Peyer's patch (tissue), 4 donors: Measurements from ENCODE around the gene ADAMTS16. TPM values are rescaled to one million over a fixed set of nuclear protein-coding genes. Genes with fewer than 3 reads are reported as not detected.

Experiments
- DNase-seq, 3 donors: peaks; one replicate each; pipeline ENCODE4 v3.0.0-alpha.2; 2017 to 2019
- H3K27ac ChIP-seq, 4 donors: fragments of 200-600 bp; sonication (generic); one replicate each; pipeline ENCODE4 v1.5.1; 2016 to 2019
- H3K27me3 ChIP-seq, 2 donors: fragments of 200-600 bp; sonication (generic); one replicate each; pipeline ENCODE4 v1.5.1; 2019
- H3K36me3 ChIP-seq, 3 donors: fragments of 200-600 bp; sonication (generic); one replicate each; pipeline ENCODE4 v1.5.1; 2016 to 2019
- H3K4me1 ChIP-seq, 4 donors: fragments of 200-600 bp; sonication (generic); one replicate each; pipeline ENCODE4 v1.5.1; 2016 to 2019
- H3K4me3 ChIP-seq, 4 donors: fragments of 200-600 bp; sonication (generic); 1 replicate in 3 of 4; 2 replicates in 1 of 4; pipeline ENCODE4 v1.5.1; 2016 to 2019; ENCODE audit warnings: mild to moderate bottlenecking in 1 of 4
- H3K9me3 ChIP-seq, 4 donors: fragments of 200-600 bp; sonication (generic); one replicate each; pipeline ENCODE4 v1.5.1; 2016 to 2019; ENCODE audit warnings: mild to moderate bottlenecking in 1 of 4
- CTCF ChIP-seq, 6 experiments: fragments of 450-650 bp in 4 of 6; fragments of 200-600 bp in 2 of 6; sonication (generic) in 1 of 6; IDR thresholded peaks; one replicate each; pipeline ENCODE4 v1.5.1; 2017 to 2019; ENCODE audit warnings: antibody characterized with exemption in 6 of 6, mild to moderate bottlenecking in 3 of 6, moderate library complexity in 1 of 6
- POLR2A ChIP-seq, 2 donors: fragments of 450-650 bp; IDR thresholded peaks; one replicate each; pipeline ENCODE4 v1.5.1; 2017; ENCODE audit warnings: antibody characterized with exemption in 2 of 2, mild to moderate bottlenecking in 2 of 2, moderate library complexity in 2 of 2
- total RNA-seq, 4 donors: library from RNA; depleted of rRNA; stranded (reverse); fragments of >200 nt; gene quantifications; one replicate each; pipeline ENCODE4 v1.1.0, GENCODE V29; 2016

The ADAMTS16 gene
- total RNA-seq, 4 donors from 2014 or later: 1.7 TPM; not detected in 3

- Histone ChIP-seq H3K9me3 (no peaks in the 10 kb centered on the region), H3K4me3 (no peak overlapping the region), H3K4me1 (no peaks in the 10 kb centered on the region), H3K27ac (no peak overlapping the region), H3K27me3 (no peaks in the 10 kb centered on the region), H3K36me3 (no peaks in the 10 kb centered on the region)
- DNase-seq: no peak
- TF ChIP-seq CTCF (IDR thresholded peaks at IDR 0.05) (no peak), POLR2A (IDR thresholded peaks at IDR 0.05) (no peak)
Measured at GRCh38 chr5:5155617-5156016, 15.5 kb downstream of the ADAMTS16 start.

- TF ChIP-seq POLR2A (IDR thresholded peaks at IDR 0.05): no peak
- no peak for TF ChIP-seq CTCF (IDR thresholded peaks at IDR 0.05)
- Histone ChIP-seq H3K27ac (no peak overlapping the region), H3K4me1 (no peaks in the 10 kb centered on the region), H3K36me3 (no peaks in the 10 kb centered on the region), H3K9me3 (no peaks in the 10 kb centered on the region), H3K4me3 (no peak overlapping the region), H3K27me3 (no peaks in the 10 kb centered on the region)
- no peak for DNase-seq
Measured at GRCh38 chr5:5156471-5157082, 16.4 kb downstream of the ADAMTS16 start.

- Histone ChIP-seq H3K4me1 (no peaks in the 10 kb centered on the region), H3K36me3 (no peaks in the 10 kb centered on the region), H3K9me3 (no peaks in the 10 kb centered on the region), H3K27ac (no peak overlapping the region), H3K4me3 (no peak overlapping the region), H3K27me3 (no peaks in the 10 kb centered on the region)
- TF ChIP-seq CTCF (IDR thresholded peaks at IDR 0.05) (no peak), POLR2A (IDR thresholded peaks at IDR 0.05) (no peak)
- no peak for DNase-seq
Measured at GRCh38 chr5:5158472-5158895, 18.4 kb downstream of the ADAMTS16 start.

DNA sequence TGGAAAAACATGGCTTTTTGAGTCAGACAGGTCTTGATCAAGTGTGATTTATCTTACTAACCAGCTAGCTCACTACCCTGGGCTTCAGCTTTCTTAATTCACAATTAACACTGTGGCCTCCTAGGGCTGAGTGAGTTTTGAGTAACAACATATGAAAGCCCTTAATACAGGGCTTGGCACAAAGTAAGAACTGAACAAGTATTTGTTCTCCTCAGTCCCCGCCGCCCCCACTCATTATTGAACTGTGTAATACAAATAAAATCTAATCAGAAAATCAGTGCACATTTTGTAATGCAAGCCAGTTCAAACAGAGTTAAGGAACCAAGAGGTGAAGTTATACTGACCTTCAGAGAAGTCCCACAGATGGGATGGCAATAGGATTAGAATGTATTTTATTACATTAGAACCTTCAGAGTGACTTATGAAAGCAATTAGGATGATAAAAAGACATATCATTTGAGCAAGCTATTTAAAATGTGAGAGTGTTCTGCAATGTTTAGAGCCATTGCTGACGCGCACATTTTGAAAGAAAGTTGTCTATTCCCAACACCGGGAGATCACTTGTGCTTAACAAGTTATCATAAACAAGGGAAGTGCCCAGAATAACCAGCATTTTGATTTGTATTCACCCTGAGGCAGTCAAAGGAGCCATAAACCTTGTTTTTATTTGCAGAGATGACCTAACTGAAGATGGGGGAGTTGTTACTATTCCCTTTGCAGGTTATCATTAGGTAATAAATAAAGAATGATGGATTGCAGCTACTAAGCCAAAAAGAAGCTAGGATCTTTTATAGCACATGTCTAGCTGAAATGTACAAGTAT is 19.4 kb downstream of the ADAMTS16 start:
- Histone ChIP-seq H3K27me3 (no peaks in the 10 kb centered on the region), H3K36me3 (no peaks in the 10 kb centered on the region), H3K4me1 (no peaks in the 10 kb centered on the region), H3K9me3 (no peaks in the 10 kb centered on the region), H3K27ac (no peak overlapping the region), H3K4me3 (no peak overlapping the region)
- TF ChIP-seq POLR2A (IDR thresholded peaks at IDR 0.05) (no peak), CTCF (IDR thresholded peaks at IDR 0.05) (no peak)
- DNase-seq: no peak

DNA sequence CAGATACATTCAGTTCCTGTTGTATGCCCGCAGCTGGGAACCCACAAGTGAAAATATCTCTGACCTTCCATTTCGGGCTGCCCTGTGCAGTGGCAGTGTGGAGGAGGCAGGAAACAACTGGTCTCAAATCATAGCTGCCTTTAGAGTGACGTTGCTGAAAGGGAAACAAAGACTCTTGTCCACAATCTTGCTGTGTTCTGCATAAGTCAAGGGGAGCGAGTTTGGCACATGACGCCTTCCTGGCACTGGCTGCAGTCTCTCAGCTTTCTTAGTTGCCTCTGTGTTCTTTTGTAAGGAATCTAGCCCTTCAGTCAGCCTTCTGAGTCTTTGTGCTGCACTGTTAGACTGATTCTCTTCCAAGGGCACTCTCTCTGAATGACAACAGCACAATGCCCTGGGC is 24.0 kb downstream of the ADAMTS16 start:
- Histone ChIP-seq H3K27ac (no peak overlapping the region), H3K36me3 (no peaks in the 10 kb centered on the region), H3K4me1 (no peaks in the 10 kb centered on the region), H3K9me3 (no peaks in the 10 kb centered on the region), H3K4me3 (no peak overlapping the region), H3K27me3 (no peaks in the 10 kb centered on the region)
- no peak for DNase-seq
- TF ChIP-seq POLR2A (IDR thresholded peaks at IDR 0.05): no peak
- TF ChIP-seq CTCF (IDR thresholded peaks at IDR 0.05): no peak
